GM06990 (cell line): Measurements from ENCODE around the gene NIBAN1.
A peak's percentile ranks its signal among the peaks of the same experiment; 100 is the strongest.

Source experiments
- DNase-seq: peaks from one replicate; pipeline ENCODE4 v3.0.0-alpha.2; 2011; ENCODE audit not compliant: insufficient read length; ENCODE audit errors: extremely low read depth
- H3K27me3 ChIP-seq: replicated peaks from 2 replicates; pipeline ENCODE4 v1.6.0; 2011; ENCODE audit warnings: low read length; ENCODE audit not compliant: control insufficient read depth, insufficient read depth
- H3K36me3 ChIP-seq: 2 replicates; pipeline ENCODE4 v1.5.1; 2011; ENCODE audit warnings: low read length; ENCODE audit not compliant: control insufficient read depth, insufficient read depth
- H3K4me3 ChIP-seq: replicated peaks from 2 replicates; pipeline ENCODE4 v1.5.1; 2011; ENCODE audit warnings: low read depth, mild to moderate bottlenecking, control low read depth, low read length
- TF ChIP-seq, protein P1 (sequence below): IDR thresholded peaks from 2 replicates; pipeline ENCODE4 v1.5.1; 2011; ENCODE audit warnings: low read length, control low read depth, mild to moderate bottlenecking, inconsistent platforms; ENCODE audit not compliant: insufficient read depth, poor library complexity, severe bottlenecking

The NIBAN1 gene

DNA sequence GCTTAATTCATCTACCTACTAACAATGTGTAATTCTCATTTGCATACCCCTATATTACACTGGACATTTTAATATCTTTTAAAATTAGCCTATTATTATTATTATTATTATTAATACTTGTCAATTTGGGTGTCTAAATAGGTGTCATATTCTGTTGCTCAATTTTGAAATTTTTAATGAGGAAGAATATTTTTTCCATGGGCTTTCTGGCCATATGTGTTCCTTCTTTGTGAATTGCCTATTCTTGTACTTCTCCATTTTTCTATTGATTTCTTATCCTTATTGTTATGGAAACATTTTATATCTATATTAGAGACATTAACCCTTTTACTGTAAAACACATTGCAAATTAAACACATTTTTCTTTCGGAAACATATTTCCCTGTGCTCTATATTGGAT lies 6.4 kb upstream of the NIBAN1 start:
- TF ChIP-seq, protein P1, sequence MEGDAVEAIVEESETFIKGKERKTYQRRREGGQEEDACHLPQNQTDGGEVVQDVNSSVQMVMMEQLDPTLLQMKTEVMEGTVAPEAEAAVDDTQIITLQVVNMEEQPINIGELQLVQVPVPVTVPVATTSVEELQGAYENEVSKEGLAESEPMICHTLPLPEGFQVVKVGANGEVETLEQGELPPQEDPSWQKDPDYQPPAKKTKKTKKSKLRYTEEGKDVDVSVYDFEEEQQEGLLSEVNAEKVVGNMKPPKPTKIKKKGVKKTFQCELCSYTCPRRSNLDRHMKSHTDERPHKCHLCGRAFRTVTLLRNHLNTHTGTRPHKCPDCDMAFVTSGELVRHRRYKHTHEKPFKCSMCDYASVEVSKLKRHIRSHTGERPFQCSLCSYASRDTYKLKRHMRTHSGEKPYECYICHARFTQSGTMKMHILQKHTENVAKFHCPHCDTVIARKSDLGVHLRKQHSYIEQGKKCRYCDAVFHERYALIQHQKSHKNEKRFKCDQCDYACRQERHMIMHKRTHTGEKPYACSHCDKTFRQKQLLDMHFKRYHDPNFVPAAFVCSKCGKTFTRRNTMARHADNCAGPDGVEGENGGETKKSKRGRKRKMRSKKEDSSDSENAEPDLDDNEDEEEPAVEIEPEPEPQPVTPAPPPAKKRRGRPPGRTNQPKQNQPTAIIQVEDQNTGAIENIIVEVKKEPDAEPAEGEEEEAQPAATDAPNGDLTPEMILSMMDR = no peak

GRCh38 chr1:184975208-184975870 lies 1.0 kb upstream of the NIBAN1 start:
- DNase-seq = no peak
- TF ChIP-seq, protein P1 = no peak
- no peak overlapping the region for H3K4me3 ChIP-seq
- no peaks in the 10 kb centered on the region for H3K27me3 ChIP-seq
- H3K36me3 ChIP-seq = no peaks in the 10 kb centered on the region

More for the DNA sequence above, 6.4 kb upstream of the NIBAN1 start:
- no peak overlapping the region for H3K4me3 ChIP-seq
- H3K36me3 ChIP-seq = no peaks in the 10 kb centered on the region
- H3K27me3 ChIP-seq = no peaks in the 10 kb centered on the region
- no peak for DNase-seq

GRCh38 chr1:184974837-184975115 lies 468 bp upstream of the NIBAN1 start:
- no peak for DNase-seq
- no peak overlapping the region; the same call in 1 of the 2 replicates for H3K4me3 ChIP-seq
- TF ChIP-seq, protein P1 = no peak
- no peaks in the 10 kb centered on the region for H3K36me3 ChIP-seq
- H3K27me3 ChIP-seq = no peaks in the 10 kb centered on the region

- no peaks in the 10 kb centered on the region for H3K36me3 ChIP-seq
- no peaks in the 10 kb centered on the region for H3K27me3 ChIP-seq
- H3K4me3 ChIP-seq = peak overlapping the region; percentile 74
- no peak for DNase-seq
- TF ChIP-seq, protein P1 = no peak
These were observed 844 bp downstream of the NIBAN1 start for GRCh38 chr1:184973272-184974055.

GRCh38 chr1:184972315-184973055 lies 1.8 kb downstream of the NIBAN1 start:
- no peak for DNase-seq
- Histone ChIP-seq H3K36me3 (no peaks in the 10 kb centered on the region), H3K4me3 (peak overlapping the region; percentile 74), H3K27me3 (no peaks in the 10 kb centered on the region)
- TF ChIP-seq, protein P1 = no peak
